HL-60/S4 treated with phorbol 12-myristate 13-acetate at 8.2 ng/mL for 4 days and 3 days (cell line): ENCODE results near the gene SPAG8.

ENCODE experiments used
- in situ Hi-C: fragments of 300-500 bp; cut with MboI; formaldehyde crosslinking; loops from 2 replicates; pipeline ENCODE4 v1.15.0; 2022; ENCODE audit warnings: low sequenced_read_pairs

SPAG8 gene

DNA sequence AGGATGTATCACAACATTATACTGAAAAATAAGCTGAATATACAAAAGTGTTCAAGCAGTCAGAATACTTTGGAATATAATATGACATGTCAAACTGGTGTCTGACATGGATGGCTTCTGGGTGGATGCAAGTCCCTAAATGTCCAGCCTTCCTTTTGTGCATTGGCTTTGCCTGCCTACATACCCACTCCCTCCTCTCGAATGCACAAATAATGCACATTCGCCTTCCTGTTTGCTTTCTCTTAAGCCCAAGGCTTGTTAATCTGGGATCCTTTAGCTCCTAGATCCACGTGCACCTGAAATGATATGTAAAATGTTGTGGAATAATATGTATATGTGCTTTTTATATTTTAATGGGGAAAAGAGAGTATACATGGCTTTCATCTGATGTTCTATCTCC lies 33.6 kb downstream of the SPAG8 start:
- in situ Hi-C loops: loop anchor here (25.0 kb wide), 1 partner anchor 109 kb away; no protein-coding TSS in a partner anchor

DNA sequence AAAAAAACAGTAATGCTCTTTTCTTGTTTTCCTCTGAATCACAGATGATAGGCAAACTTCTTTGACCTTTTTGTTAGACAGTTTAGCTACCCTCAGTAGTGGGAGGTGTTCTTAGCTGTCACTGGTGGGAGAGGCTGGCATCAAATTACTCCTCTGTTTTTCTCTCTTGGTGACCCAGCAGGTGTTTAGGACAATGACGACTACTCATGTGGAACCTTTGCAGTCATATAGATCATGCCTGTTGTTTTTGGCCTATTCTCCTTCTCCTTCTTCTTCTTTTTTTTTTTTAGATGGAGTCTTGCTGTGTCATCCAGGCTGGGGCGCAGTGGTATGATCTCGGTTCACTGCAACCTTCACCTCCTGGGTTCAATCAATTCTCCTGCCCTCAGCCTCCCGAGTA lies 36.0 kb downstream of the SPAG8 start:
- in situ Hi-C loops: loop anchor here (25.0 kb wide), 1 partner anchor 111 kb away; no protein-coding TSS in a partner anchor

DNA sequence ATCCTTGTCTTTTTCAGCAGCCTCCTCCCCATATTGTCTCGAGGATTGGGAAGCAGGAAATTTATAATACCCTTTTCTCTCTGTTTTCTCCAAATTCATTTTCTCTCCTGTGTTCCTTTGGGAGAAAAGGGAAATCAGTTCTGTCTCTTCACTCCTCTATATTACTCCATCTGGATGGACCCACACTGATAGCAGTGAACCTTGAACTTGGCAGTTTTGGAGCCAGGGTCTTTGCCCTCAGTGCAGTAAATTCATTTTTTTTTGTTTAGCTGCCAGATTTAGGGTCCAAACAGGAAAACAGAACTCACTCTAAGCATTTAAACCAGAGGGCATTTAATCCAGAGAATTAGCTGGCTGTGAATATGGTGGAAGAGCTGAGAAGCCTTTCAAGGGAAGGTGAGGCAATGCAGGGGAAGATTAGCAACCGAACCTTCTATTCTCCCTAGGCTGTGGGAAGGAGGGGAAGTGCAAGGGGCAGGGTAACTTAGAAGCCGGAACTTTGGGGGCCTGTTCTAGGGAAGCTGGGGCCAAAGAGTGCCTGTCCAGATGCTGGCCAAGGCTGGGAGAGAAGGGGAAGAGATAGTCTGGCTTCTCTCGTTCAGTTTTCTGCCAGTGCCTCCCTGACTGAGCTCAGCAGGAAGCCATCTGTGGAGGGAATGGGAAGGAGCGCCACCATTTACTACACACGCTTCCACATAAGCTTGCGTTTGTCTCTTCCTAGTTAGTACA lies 37.0 kb downstream of the SPAG8 start:
- in situ Hi-C loops: loop anchor here (25.0 kb wide), 1 partner anchor 112 kb away; no protein-coding TSS in a partner anchor

DNA sequence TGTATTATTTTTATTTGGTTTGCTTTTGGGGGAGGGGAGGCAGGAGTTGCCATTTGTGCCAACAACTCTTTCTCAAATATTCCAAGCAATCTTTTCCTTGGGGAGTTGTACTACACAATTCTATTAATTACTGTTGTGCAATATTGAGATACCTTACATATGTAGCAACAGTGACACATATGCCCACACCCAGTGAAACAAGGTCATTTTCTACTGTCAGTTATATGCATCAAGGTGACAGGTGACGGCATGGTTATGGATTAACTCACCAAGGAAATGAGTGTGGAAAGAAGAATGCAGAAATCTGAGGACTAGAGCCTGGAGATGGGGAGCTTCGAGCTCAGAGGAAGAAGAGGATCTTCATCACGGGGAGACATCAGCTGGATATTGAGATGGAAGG lies 40.1 kb downstream of the SPAG8 start:
- in situ Hi-C loops: no loop called here

DNA sequence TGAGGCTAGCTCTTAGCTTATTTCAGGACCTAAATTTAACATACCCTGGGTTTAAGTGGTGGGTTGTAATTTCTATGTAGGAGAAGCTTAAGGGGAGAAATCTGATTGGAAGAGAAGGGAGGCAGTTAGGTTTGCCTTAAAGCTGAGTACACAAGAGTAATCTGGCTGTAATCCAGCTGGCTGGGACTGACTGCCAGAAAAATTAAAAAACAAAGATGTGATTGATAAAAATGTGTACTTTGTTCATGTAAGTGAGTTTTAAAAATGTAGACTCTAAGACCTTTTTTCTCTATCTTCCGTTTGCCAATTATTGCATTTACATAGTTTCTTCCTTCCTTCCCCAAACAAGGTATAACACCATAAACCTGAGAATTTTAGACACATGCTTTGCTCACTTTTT lies 40.5 kb downstream of the SPAG8 start:
- in situ Hi-C loops: no loop called here

DNA sequence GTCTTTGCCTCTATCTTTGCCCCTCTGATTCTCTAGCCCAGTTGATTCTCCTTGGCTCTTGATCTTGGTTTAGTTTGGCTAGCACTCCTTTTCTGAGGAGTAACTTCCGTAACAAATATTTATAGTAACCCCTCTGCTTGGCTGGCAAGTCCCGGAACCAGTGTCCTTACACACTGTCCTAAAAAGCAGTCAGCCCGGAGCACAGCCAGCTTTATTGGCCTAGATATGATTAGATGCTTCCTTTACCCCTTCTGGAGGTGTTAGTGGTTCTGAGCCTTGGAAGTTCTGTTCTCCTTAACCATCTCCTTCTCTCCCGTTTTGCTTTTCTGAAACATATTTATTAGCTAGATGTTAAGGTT lies 41.0 kb downstream of the SPAG8 start:
- in situ Hi-C loops: no loop called here

DNA sequence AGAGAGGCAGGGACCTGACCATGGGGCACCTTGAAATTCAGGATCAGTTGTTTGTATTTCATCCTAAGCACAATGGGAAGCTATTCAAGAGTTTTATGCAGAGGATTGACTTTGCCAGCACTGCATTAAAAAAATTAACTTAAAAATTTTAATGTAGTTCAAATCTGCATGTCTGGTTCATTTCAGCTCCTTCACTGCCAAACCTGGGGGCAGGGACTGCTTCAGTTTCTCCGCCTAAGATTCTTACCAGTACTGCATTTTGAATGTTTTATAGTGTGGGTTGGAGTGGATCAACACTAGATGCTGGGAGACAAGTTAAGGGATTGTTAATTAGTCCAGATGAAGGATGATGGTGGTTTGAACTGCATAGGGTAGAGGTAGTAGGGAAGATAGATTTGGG lies 42.3 kb downstream of the SPAG8 start:
- in situ Hi-C loops: no loop called here

DNA sequence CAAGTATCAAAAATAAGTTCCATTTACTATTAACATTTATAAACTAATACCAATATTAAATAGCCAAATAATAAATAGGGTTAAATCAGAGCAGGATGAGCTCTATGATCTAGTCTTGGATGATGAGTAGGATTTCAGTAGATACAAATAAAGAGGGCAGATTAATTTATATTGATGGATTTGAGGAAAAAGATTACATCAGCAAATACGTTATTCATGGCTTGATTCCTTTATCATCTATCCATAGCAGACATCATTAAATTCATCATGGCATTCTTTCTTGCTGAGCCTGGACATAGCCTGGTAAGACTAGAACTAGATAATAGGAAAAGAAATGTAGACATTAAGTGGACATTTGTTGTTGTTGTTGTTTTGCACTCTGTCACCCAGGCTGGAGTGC lies 44.6 kb downstream of the SPAG8 start:
- in situ Hi-C loops: no loop called here

DNA sequence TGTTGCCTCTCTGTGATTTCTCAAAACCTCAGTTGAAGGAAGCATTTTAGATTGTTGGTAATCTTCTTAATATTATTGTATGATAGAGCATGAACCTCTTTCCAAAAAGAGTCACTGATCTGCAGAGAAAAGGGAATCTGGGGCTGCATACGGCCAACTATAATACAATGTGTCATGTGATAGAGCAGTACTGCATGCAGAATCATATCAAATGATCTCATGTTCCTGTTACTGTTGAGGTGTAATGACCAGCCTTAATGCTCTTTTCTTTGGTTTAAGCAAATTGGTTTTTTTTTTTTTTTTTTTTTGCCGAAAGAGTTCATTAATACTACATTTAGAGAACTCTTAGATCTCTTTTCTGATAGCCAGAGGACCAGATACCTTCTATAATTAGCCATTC lies 45.1 kb downstream of the SPAG8 start:
- in situ Hi-C loops: no loop called here

DNA sequence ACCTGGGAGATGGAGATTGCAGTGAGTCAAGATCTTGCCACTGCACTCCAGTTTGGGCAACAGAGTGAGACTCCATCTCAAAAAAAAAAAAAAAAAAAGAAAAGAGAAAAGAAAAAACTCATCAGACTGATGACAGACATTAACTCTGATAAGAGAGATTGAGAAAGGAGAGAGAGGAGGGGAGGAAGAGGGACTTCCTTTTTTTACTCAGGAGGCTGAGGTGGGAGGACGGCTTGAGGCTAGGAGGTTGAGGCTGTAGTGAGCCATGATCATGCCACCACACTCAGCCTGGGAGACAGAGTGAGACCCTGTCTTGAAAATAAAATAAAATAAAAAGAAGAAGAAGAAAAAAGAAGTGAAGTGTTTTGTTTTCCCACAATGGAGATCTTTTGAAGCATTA lies 48.3 kb downstream of the SPAG8 start:
- in situ Hi-C loops: no loop called here

DNA sequence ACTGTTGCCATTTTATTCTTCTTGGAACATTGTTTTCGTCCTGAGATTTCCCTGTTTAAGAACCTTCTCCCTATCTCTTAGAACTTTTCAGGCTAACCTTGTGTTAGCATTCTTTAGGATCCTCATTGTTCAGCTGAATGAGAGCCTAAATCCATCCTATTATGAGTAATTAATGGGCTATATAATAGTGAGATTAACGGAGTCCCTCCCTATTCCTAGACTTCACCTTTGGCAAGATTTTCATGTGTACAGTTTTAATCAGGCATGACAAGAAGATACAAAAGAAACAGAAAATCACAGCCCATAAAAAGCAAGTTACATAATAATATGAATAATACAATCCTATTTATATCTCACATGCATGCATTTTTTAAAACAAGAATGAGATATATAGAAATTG lies 48.9 kb downstream of the SPAG8 start:
- in situ Hi-C loops: no loop called here

DNA sequence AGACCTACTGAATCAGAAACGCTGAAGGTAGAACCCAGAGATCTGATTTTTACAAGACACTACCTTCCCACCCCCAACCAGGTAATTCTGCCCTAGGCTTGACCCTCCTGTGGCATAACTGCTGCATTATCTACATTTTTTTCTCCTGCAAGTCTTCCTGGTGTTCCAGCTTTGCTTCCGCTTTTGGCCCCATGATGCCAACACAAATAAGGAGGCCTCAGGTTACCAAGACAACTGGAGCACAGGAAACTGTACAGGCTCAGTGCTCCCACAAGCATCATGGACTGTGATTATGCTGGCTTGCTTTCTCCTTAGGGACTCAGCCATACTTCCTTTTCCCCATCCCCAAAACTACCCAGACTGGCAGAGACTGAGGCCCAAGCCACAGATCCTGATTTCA lies 51.4 kb downstream of the SPAG8 start:
- in situ Hi-C loops: no loop called here

DNA sequence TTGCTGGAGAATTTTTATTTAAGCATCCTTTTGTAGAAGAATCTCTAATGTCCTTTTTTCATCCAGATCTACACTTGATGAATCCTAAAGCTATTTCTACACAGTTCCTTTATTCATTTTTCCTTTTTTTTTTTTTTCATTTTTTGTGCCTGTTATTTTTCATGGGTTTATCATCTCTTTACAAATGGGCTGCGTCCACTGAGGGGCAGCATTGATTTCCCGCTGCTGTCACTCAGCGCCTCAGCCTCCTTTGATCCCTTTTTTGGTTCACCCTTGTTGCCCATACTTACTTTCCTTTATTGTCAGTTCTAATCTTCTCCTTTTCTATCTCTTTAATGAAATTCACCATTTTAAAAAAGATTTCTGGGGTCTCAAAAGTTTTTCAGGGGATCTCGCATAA lies 52.3 kb downstream of the SPAG8 start:
- in situ Hi-C loops: no loop called here
